GM21390 (cell line): ENCODE data around the gene SUPT3H.

Experiments
- ATAC-seq: cut with Tn5 transposase; IDR thresholded peaks from one replicate; pipeline ENCODE4 v1.9.1; 2021; ENCODE audit not compliant: unreplicated experiment

SUPT3H gene

GRCh38 chr6:45265246-45265645 lies 112.5 kb downstream of the SUPT3H start:
- no peak for ATAC-seq

- ATAC-seq = no peak
Observed at GRCh38 chr6:45260696-45261095, 117.0 kb downstream of the SUPT3H start.

GRCh38 chr6:45256697-45257695 lies 120.7 kb downstream of the SUPT3H start:
- ATAC-seq = no peak

GRCh38 chr6:45255434-45255833 lies 122.3 kb downstream of the SUPT3H start:
- ATAC-seq = no peak

- no peak for ATAC-seq
Observed at GRCh38 chr6:45254253-45254652, 123.5 kb downstream of the SUPT3H start.

DNA sequence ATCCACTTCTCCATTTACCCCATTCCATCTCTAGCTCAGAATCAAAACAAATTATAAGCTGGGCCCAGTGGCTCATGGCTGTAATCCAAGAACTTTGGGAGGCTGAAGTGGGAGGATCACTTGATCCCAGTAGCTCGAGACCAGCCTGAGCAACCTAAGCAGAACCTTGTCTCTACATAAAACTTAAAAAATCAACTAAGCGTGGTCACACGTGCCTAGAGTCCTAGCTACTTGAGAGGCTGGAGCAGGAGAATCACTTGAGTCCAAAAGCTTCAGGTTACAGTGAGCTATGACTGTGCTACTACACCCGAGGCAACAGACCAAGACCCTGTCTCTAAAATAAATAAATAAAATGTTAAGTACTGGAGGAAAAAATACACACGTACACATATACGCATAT lies 124.3 kb downstream of the SUPT3H start:
- no peak for ATAC-seq

GRCh38 chr6:45231660-45232059 lies 146.1 kb downstream of the SUPT3H start:
- ATAC-seq = no peak

- no peak for ATAC-seq
Observed at GRCh38 chr6:45229416-45229815, 148.3 kb downstream of the SUPT3H start.

DNA sequence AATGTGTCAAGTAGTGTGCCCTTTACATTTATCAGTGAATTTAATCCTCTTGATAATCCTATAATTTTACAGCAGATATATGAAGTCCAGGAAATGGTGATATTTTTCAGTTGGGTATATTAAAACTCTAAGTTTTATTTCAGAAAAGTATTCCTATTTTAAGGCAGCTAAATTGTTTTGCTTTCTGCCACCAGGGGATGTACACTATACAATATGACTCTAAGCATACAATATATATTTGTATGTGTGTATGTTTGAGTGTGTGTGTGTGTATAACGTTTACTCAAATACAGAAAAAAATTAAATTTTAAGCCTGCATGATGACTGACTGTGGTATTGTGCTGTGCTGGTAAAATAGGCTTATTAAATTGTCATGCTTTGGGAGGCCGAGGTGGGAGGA lies 151.7 kb downstream of the SUPT3H start:
- ATAC-seq = no peak

DNA sequence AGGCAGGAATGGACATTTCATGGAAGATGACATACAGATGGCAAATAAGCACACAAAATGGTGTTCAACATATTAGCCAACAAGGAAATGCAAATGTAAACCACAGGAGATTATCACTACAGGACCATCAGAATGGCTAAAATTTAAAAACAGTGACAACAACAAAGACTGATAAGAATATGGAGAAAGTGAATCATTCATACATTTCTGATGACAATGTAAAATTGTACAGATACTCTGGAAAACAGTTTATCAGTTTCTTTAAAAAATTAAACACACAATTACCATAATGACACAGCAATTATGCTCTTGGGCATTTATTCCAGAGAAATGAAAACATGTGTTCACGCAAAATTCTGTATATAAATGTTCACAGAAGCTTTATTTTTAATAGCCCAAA lies 155.4 kb downstream of the SUPT3H start:
- ATAC-seq = no peak

DNA sequence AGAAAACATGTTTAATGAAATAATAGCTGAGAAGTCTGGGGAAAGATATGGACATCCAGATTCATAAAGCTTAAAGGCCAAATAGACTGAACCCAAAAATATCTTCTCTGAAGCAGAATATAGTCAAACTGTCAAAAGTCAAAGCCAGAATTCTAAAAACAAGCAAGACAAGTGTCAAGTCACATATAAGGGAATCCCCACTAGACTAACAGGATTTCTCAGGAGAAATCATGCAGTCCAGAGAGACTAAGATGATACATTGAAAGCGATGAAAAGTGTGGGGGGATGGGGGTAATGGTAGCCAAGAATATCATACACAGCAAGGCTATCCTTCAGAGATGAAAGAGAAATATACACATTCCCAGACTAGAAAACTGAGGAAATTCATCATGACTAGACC lies 162.0 kb downstream of the SUPT3H start:
- ATAC-seq = no peak

DNA sequence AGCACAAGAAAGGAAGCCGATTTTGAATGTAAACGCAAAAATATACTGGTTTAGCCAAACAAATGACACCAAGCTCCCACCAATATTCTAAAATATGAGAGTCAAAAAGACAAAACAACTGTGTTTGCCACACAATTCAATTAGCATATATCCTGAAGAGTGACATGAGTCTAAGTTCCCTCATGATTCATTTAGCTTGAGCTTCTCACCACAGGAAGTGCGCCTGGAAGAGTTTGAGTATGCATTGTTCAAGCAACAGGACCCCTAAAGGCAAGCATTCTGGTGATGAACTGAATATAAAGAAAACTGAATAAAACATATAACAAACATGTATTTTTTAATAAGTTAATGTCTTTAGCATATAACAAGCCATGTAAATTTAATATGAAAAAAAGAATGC lies 164.8 kb downstream of the SUPT3H start:
- no peak for ATAC-seq

DNA sequence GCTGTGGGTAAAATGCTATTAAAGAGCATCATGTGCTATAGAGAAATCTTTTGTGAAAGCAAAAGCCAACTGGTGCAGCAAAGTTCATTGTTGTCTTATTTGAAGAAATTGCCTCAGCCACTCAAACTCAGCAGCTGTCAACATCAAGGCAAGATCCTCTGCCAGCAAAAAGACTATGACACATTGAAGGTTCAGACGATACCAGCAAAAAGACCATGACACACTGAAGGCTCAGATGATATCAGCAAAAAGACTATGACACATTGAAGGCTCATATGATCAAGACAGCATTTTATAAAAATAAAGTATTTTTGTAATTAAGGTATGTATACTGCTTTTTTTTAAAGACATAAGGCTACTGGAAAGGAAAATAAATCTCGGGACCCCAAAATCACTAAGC lies 168.0 kb downstream of the SUPT3H start:
- no peak for ATAC-seq

- ATAC-seq = no peak
Observed at GRCh38 chr6:45206793-45207492, 170.8 kb downstream of the SUPT3H start.

DNA sequence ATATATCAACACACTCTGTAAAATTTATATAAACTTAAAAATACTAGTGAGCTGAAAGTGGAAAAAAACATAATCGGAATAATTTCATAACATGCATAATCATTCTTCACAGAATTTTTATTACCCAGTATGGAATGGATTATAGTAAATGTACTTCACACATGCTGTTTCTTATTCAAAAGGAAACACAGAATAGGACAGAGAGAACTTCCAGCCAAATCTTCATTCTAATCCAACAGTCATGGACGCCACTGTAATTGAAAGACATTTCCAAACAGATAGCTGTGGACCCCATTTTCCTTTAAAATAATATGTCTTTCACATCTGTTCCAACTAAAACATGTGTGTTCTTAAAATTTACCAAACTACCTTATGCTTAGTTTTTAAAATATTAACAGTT lies 176.2 kb downstream of the SUPT3H start:
- ATAC-seq = no peak

- ATAC-seq = no peak
Observed at GRCh38 chr6:45200510-45200909, 177.2 kb downstream of the SUPT3H start.

DNA sequence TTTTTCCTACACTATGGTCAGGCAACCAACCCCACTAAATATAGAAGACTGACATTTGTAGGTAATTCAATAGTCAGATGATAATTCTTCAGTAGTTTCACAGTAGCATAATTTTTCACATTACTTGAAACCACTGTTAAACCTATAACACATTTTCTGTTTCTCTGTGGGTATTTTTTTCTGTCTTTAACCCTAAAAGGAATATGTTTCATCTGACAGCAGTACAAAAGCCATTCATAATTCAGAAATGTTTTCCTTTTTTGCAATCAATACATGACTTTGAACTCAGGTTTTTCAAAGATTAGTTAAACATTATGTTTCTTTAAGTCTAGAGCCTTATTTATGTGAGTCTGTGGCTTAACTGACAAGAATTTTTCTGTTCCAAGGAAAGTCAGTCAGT lies 178.2 kb downstream of the SUPT3H start:
- no peak for ATAC-seq

DNA sequence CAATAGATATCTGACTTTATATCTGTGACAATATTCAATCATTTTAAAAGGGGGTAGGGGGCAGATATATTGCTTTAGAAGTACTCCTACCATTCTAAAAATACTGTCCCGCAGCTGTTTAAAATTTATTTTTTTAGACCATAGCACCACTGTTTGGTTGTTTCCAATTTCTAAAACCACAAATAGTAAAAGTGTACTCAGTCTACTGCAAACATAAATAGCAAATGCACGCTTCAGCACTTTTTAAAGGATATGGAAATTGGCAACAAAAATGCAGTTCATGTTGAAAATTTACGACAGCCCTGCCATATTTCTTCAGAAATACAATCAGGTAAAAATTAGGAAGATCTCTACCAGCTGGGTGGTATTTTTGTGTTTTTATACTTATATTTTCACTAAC lies 181.6 kb downstream of the SUPT3H start:
- ATAC-seq = no peak

DNA sequence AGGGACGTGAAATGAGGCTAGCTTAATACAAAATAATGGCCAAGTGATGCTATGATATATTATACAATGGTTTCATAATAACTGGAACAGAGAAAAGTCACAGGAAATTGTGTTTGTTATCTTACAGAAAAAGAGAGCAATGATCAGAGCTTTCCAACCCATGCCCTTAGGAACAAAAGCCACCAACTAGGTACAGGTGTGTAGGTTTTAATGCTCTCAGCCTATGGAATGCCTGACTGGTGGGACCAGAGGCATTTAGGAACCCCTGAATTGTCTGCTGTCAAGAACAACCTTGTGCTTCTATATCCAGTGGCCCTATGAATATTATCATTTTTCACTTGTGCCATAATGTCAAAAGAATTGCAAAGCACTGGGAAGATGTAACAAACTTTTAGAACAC lies 182.6 kb downstream of the SUPT3H start:
- no peak for ATAC-seq

DNA sequence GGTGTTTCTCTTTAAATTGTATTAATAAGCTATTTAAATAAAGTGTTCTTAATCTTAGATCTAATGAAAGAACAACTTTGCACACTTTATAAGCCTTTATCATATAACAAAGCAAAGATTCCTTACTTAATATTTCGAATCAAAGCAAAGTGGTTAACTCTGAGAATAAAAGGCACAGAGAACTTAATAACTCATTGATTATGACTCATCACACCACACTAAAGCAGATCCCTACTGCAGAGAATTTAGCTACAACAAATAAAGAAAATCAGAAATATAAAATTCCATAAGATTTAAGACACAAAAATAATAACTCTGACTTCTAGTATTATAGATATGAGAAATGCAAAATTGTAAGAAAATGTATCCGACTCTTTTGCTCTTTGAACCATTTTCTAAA lies 185.2 kb downstream of the SUPT3H start:
- ATAC-seq = no peak

GRCh38 chr6:45191414-45191813 lies 186.3 kb downstream of the SUPT3H start:
- ATAC-seq = no peak

DNA sequence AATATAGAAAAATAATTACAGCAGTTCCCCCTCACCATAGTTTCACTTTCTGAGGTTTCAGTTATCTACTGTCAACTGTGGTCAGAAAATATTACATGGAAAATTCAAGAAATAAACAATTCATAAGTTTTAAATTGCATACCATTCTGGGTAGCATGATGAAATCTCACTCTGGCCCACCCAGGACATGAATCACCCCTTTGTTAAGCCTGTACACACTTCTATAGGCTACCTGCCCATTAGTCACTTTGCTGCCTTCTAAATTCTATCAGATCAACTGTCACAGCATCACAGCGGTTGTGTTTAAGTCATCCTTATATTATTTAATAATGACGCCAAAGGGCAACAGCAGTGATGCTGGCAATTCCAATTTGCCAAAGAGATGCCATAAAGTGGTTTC lies 189.9 kb downstream of the SUPT3H start:
- ATAC-seq = no peak
